Calu3 (cell line): Measurements from ENCODE around the gene PLEKHJ1. TPM values are rescaled to one million over a fixed set of nuclear protein-coding genes. Genes with fewer than 3 reads are reported as not detected.

Source experiments
- BruUV-seq: library from RNA; stranded (reverse); fragments of 400-500 nt; replicated peaks from 2 replicates; lab custom pipeline; 2021; lab: Mats Ljungman, UMichigan
- CTCF ChIA-PET: fragments of 300-600 bp; sonication (Branson Sonifier 250); formaldehyde crosslinking; loops from one replicate; lab custom pipeline; 2022; ENCODE audit warnings: antibody characterized with exemption; lab: Charles Lee
- DNase-seq: peaks from one replicate; pipeline ENCODE4 v3.0.0; 2022
- H3K27ac Mint-ChIP-seq: one replicate; pipeline ENCODE4 v1.8.0; 2022; ENCODE audit warnings: mixed read lengths; ENCODE audit not compliant: unreplicated experiment
- H3K27me3 Mint-ChIP-seq: one replicate; pipeline ENCODE4 v1.8.0; 2022; ENCODE audit warnings: mixed read lengths; ENCODE audit not compliant: unreplicated experiment
- H3K36me3 Mint-ChIP-seq: one replicate; pipeline ENCODE4 v1.8.0; 2022; ENCODE audit warnings: mild to moderate bottlenecking, moderate library complexity, mixed read lengths; ENCODE audit not compliant: insufficient read depth, unreplicated experiment
- H3K4me1 Mint-ChIP-seq: one replicate; pipeline ENCODE4 v1.8.0; 2022; ENCODE audit warnings: mild to moderate bottlenecking, low read depth, mixed read lengths; ENCODE audit not compliant: unreplicated experiment
- H3K4me3 Mint-ChIP-seq: one replicate; pipeline ENCODE4 v1.8.0; 2022; ENCODE audit warnings: mild to moderate bottlenecking, low read depth, moderate library complexity, mixed read lengths; ENCODE audit not compliant: unreplicated experiment
- H3K9me3 Mint-ChIP-seq: one replicate; pipeline ENCODE4 v1.8.0; 2022; ENCODE audit warnings: low read depth, mixed read lengths; ENCODE audit not compliant: unreplicated experiment
- intact Hi-C: fragments of 100-400 bp; cut with micrococcal nuclease; formaldehyde crosslinking; loops from one replicate; pipeline ENCODE4 v1.10.0; 2022; ENCODE audit not compliant: unreplicated experiment
- total RNA-seq: library from RNA; stranded (reverse); gene quantifications from 2 replicates; pipeline ENCODE4 v1.2.3, GENCODE V29; 2022
- TF ChIP-seq, protein P1 (sequence below): fragments of 200-600 bp; IDR thresholded peaks from one replicate; pipeline ENCODE4 v1.8.0; 2022; ENCODE audit warnings: antibody characterized with exemption; ENCODE audit not compliant: unreplicated experiment

The PLEKHJ1 gene
- total RNA-seq, 1 experiment from 2014 or later: 38.7 TPM

- Mint-ChIP-seq H3K36me3 (peaks cover 82% of the 10 kb centered on the region), H3K27me3 (no peaks in the 10 kb centered on the region), H3K9me3 (no peaks in the 10 kb centered on the region), H3K4me3 (peak overlapping the region; percentile 78), H3K27ac (no peak overlapping the region), H3K4me1 (peaks cover 24% of the 10 kb centered on the region)
- CTCF ChIA-PET: interaction anchor here (0.5 to 1.1 kb wide), 4 partner anchors 27 to 80 kb away, joined by 3 to 6 read pairs (median 4); no protein-coding TSS in a partner anchor
- peak; percentile 28 for DNase-seq
- TF ChIP-seq, protein P1, sequence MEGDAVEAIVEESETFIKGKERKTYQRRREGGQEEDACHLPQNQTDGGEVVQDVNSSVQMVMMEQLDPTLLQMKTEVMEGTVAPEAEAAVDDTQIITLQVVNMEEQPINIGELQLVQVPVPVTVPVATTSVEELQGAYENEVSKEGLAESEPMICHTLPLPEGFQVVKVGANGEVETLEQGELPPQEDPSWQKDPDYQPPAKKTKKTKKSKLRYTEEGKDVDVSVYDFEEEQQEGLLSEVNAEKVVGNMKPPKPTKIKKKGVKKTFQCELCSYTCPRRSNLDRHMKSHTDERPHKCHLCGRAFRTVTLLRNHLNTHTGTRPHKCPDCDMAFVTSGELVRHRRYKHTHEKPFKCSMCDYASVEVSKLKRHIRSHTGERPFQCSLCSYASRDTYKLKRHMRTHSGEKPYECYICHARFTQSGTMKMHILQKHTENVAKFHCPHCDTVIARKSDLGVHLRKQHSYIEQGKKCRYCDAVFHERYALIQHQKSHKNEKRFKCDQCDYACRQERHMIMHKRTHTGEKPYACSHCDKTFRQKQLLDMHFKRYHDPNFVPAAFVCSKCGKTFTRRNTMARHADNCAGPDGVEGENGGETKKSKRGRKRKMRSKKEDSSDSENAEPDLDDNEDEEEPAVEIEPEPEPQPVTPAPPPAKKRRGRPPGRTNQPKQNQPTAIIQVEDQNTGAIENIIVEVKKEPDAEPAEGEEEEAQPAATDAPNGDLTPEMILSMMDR: no peak
- no TSS peak for BruUV-seq
- intact Hi-C loops: loop anchor here (5.0 to 10.0 kb wide), 2 partner anchors 37 to 81 kb away; partner anchors contain the start of gene AP3D1
Observed at GRCh38 chr19:2235381-2236063, 607 bp downstream of the PLEKHJ1 start.

GRCh38 chr19:2234996-2235380, 1.1 kb downstream of the PLEKHJ1 start:
- peak overlapping the region; percentile 78 for H3K4me3 Mint-ChIP-seq
- H3K36me3 Mint-ChIP-seq: peaks cover 82% of the 10 kb centered on the region
- no peak for DNase-seq
- no peaks in the 10 kb centered on the region for H3K9me3 Mint-ChIP-seq
- TSS peak; percentile 57 for BruUV-seq
- intact Hi-C loops: loop anchor here (5.0 to 10.0 kb wide), 2 partner anchors 37 to 80 kb away; partner anchors contain the start of gene AP3D1
- no peak overlapping the region for H3K27ac Mint-ChIP-seq
- peaks cover 19% of the 10 kb centered on the region for H3K4me1 Mint-ChIP-seq
- TF ChIP-seq, protein P1: no peak
- no peaks in the 10 kb centered on the region for H3K27me3 Mint-ChIP-seq
- CTCF ChIA-PET: interaction anchor here (0.5 to 1.1 kb wide), 5 partner anchors 27 to 357 kb away, joined by 3 to 6 read pairs (median 4); no protein-coding TSS in a partner anchor

- intact Hi-C loops: loop anchor here (10.0 kb wide), 1 partner anchor 79 kb away; the partner anchor contains the start of gene AP3D1
- H3K36me3 Mint-ChIP-seq: peaks cover 82% of the 10 kb centered on the region
- DNase-seq: no peak
- CTCF ChIA-PET: no interaction called here
- TF ChIP-seq, protein P1: no peak
- H3K27me3 Mint-ChIP-seq: no peaks in the 10 kb centered on the region
- peak overlapping the region; percentile 78 for H3K4me3 Mint-ChIP-seq
- BruUV-seq: no TSS peak
- H3K9me3 Mint-ChIP-seq: no peaks in the 10 kb centered on the region
- no peak overlapping the region for H3K27ac Mint-ChIP-seq
- peaks cover 6% of the 10 kb centered on the region for H3K4me1 Mint-ChIP-seq
Observed at GRCh38 chr19:2233601-2234280, 2.4 kb downstream of the PLEKHJ1 start.

DNA sequence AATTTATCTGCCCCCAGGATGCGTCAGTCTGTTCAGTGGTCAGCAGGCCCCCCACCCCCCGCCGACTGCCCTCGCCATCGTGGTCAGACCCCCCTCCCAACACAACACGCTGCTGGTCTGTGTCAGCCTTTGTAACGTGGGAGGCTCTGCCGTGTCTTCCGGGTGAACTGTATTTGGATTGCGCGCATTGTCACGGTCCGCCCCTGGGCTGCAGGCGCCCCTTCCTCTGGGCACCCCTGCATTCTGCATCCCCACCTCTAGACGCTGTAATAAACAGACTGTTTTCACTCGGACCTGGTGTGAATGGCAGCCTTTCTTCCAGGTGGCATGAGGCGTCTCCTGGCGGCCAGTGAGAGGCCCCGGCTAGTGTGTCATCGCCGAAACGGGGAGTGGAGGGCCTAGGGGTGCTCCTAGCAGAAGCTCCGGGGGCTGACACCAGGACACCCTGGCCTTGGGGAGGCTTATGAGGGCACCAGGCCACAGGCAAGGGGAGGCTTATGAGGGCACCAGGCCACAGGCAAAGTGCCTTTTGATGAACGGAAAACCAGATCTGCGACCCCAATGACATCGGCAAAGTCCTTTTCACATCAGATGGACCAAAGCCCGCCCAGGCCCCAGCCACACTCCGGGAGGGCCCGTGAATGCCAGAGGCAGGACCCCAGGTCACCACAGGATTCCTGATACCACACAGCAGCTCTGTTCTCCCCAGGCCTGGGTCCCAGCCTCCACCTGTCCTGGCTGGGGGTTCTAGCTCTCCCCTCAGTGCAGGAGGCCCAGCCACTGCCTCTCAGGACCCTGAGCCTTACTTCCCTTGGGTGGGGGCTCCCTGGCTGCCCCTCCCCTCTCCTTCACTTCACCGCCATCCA, 3.6 kb downstream of the PLEKHJ1 start:
- Mint-ChIP-seq H3K27me3 (no peaks in the 10 kb centered on the region), H3K4me3 (no peak overlapping the region), H3K27ac (no peak overlapping the region), H3K9me3 (no peaks in the 10 kb centered on the region), H3K36me3 (peaks cover 73% of the 10 kb centered on the region), H3K4me1 (no peaks in the 10 kb centered on the region)
- no TSS peak for BruUV-seq
- intact Hi-C loops: loop anchor here (10.0 kb wide), 1 partner anchor 78 kb away; the partner anchor contains the start of gene AP3D1
- CTCF ChIA-PET: interaction anchor here (0.5 kb wide), 1 partner anchor 405 kb away, joined by 4 read pairs; no protein-coding TSS in a partner anchor
- no peak for DNase-seq
- TF ChIP-seq, protein P1: no peak
